ENCODE data around the gene KRTAP9-9.
"Not testable (repeated sequence)": the region's sequence is repeated elsewhere in the genome, so short reads cannot be mapped to it uniquely, and the experiment has no call there.

KRTAP9-9 gene

DNA sequence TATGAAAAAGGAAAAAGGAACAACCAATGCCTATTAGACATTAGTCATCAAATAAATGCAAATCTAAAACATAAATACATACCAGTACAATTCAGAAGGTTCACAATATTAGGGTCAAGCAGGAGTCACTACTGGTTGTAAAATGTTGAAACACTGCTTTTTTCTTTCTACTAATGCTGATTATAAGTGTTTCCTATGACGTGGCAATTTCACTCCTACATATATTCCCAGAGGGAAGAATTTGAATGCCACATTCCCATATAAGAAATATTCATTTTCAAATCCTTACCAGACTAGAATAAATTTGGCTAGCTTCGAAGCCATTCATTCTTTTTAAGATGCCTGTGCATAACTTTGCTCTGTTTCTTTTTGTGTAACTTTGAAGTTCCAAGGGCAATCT is 31.4 kb upstream of the KRTAP9-9 start:
- Histone ChIP-seq H2AFZ (ENCODE audit: low read depth, low read length) (no peak overlapping the region), H3K36me3 (replicated peaks; ENCODE audit: low read depth, low read length) (no peaks in the 10 kb centered on the region), H3K9ac (ENCODE audit: low read length) (no peak overlapping the region), H3K4me1 (ENCODE audit: low read length) (no peaks in the 10 kb centered on the region), H3K79me2 (ENCODE audit: low read length) (no peaks in the 10 kb centered on the region), H3K4me2 (ENCODE audit: low read length) (no peak overlapping the region), H3K27ac (ENCODE audit: low read length) (no peak overlapping the region), H3K9me3 (ENCODE audit: insufficient read depth, low read length) (no peaks in the 10 kb centered on the region), H3K27me3 (ENCODE audit: low read depth, low read length) (peaks cover 22% of the 10 kb centered on the region), H3K4me3 (ENCODE audit: low read length) (no peak overlapping the region), H4K20me1 (ENCODE audit: insufficient read depth, low read length) (no peaks in the 10 kb centered on the region)
- TF ChIP-seq, protein P1, sequence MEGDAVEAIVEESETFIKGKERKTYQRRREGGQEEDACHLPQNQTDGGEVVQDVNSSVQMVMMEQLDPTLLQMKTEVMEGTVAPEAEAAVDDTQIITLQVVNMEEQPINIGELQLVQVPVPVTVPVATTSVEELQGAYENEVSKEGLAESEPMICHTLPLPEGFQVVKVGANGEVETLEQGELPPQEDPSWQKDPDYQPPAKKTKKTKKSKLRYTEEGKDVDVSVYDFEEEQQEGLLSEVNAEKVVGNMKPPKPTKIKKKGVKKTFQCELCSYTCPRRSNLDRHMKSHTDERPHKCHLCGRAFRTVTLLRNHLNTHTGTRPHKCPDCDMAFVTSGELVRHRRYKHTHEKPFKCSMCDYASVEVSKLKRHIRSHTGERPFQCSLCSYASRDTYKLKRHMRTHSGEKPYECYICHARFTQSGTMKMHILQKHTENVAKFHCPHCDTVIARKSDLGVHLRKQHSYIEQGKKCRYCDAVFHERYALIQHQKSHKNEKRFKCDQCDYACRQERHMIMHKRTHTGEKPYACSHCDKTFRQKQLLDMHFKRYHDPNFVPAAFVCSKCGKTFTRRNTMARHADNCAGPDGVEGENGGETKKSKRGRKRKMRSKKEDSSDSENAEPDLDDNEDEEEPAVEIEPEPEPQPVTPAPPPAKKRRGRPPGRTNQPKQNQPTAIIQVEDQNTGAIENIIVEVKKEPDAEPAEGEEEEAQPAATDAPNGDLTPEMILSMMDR (IDR thresholded peaks at IDR 0.05; ENCODE audit: low read depth, low read length), result no peak
- no peak for TF ChIP-seq EZH2phosphoT487 (IDR thresholded peaks at IDR 0.05; ENCODE audit: low read depth)

GRCh38 chr17:41226051-41226450 is 29.1 kb upstream of the KRTAP9-9 start:
- H3K36me3 ChIP-seq (replicated peaks; ENCODE audit: low read depth, low read length), result no peaks in the 10 kb centered on the region
- H3K4me2 ChIP-seq (ENCODE audit: low read length), result no peak overlapping the region
- no peak overlapping the region for H3K9ac ChIP-seq (ENCODE audit: low read length)
- H3K79me2 ChIP-seq (ENCODE audit: low read length), result no peaks in the 10 kb centered on the region
- no peaks in the 10 kb centered on the region for H3K9me3 ChIP-seq (ENCODE audit: insufficient read depth, low read length)
- no peak overlapping the region for H3K27ac ChIP-seq (ENCODE audit: low read length)
- H3K4me1 ChIP-seq (ENCODE audit: low read length), result no peaks in the 10 kb centered on the region
- TF ChIP-seq, protein P1 (IDR thresholded peaks at IDR 0.05; ENCODE audit: low read depth, low read length), result no peak
- TF ChIP-seq EZH2phosphoT487 (IDR thresholded peaks at IDR 0.05; ENCODE audit: low read depth), result no peak
- H2AFZ ChIP-seq (ENCODE audit: low read depth, low read length), result no peak overlapping the region
- peaks cover 26% of the 10 kb centered on the region for H3K27me3 ChIP-seq (ENCODE audit: low read depth, low read length)
- H3K4me3 ChIP-seq (ENCODE audit: low read length), result no peak overlapping the region
- no peaks in the 10 kb centered on the region for H4K20me1 ChIP-seq (ENCODE audit: insufficient read depth, low read length)

- not testable (repeated sequence) for H3K4me1 ChIP-seq (ENCODE audit: low read length); H3K79me2 ChIP-seq (ENCODE audit: low read length); H3K4me2 ChIP-seq (ENCODE audit: low read length); H3K9ac ChIP-seq (ENCODE audit: low read length); H4K20me1 ChIP-seq (ENCODE audit: insufficient read depth, low read length); H2AFZ ChIP-seq (ENCODE audit: low read depth, low read length); H3K27ac ChIP-seq (ENCODE audit: low read length); H3K4me3 ChIP-seq (ENCODE audit: low read length); H3K36me3 ChIP-seq (replicated peaks; ENCODE audit: low read depth, low read length); H3K9me3 ChIP-seq (ENCODE audit: insufficient read depth, low read length)
- peaks cover 26% of the 10 kb centered on the region for H3K27me3 ChIP-seq (ENCODE audit: low read depth, low read length)
These were observed 28.5 kb upstream of the KRTAP9-9 start, which contains the start of gene KRTAP9-2 for GRCh38 chr17:41226598-41227095. Gene KRTAP9-2, plus strand, starts transcription at chr17:41226648. Its CDS starts 7 bp downstream, at chr17:41226655.

DNA sequence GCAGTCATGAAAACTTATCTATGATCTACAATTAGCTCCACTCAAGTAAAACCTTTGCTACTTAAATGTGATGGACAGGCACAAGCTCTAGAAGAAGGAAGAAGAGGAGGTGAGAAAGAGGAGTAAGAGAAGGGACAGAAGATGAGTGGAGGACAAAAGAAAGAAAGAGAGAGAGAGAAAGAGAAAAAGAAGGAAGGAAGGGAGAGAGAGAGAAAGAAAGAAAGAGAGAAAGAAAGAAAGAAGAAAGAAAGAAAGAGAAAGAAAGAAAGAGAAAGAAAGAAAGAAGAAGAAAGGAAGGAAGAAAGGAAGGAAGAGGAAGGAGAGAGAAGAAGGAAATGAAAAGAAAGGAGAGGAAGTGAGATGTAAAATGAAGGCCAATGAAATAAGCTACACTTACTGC is 25.1 kb upstream of the KRTAP9-9 start:
- no peaks in the 10 kb centered on the region for H3K4me1 ChIP-seq (ENCODE audit: low read length)
- no peaks in the 10 kb centered on the region for H4K20me1 ChIP-seq (ENCODE audit: insufficient read depth, low read length)
- H3K4me3 ChIP-seq (ENCODE audit: low read length), result no peak overlapping the region
- no peaks in the 10 kb centered on the region for H3K79me2 ChIP-seq (ENCODE audit: low read length)
- H3K9me3 ChIP-seq (ENCODE audit: insufficient read depth, low read length), result no peaks in the 10 kb centered on the region
- H3K9ac ChIP-seq (ENCODE audit: low read length), result no peak overlapping the region
- no peak overlapping the region for H3K4me2 ChIP-seq (ENCODE audit: low read length)
- H3K27ac ChIP-seq (ENCODE audit: low read length), result no peak overlapping the region
- no peaks in the 10 kb centered on the region for H3K36me3 ChIP-seq (replicated peaks; ENCODE audit: low read depth, low read length)
- H3K27me3 ChIP-seq (ENCODE audit: low read depth, low read length), result peaks cover 41% of the 10 kb centered on the region
- H2AFZ ChIP-seq (ENCODE audit: low read depth, low read length), result no peak overlapping the region
- TF ChIP-seq, protein P1 (IDR thresholded peaks at IDR 0.05; ENCODE audit: low read depth, low read length), result no peak
- no peak for TF ChIP-seq EZH2phosphoT487 (IDR thresholded peaks at IDR 0.05; ENCODE audit: low read depth)

All from OCI-LY3 (cell line).